ENCODE data around the gene UBE2Z. TPM values are rescaled to one million over a fixed set of nuclear protein-coding genes. Genes with fewer than 3 reads are reported as not detected.

The UBE2Z gene
- total and polyA plus RNA-seq, 2 of the 13 experiments (the other 11 are each of a cell fraction or from before 2014, with no cell fraction given): 63.2 to 122 TPM

- TF ChIP-seq DRAP1 (CRISPR knock-in tag; IDR thresholded peaks at IDR 0.05) (peak; percentile 81; the same call in 1 of the 2 replicates), ZNF616 (CRISPR knock-in tag; IDR thresholded peaks at IDR 0.05; ENCODE audit: low read depth) (peak; percentile 43; the same call in 1 of the 2 replicates), ZNF747 (CRISPR knock-in tag; IDR thresholded peaks at IDR 0.05; ENCODE audit: borderline replicate concordance) (no peak), PCBP1 (IDR thresholded peaks at IDR 0.05; ENCODE audit: borderline replicate concordance, low read depth, low read length) (no peak), KLF15 (CRISPR knock-in tag; IDR thresholded peaks at IDR 0.05; ENCODE audit: borderline replicate concordance) (no peak), ZNF510 (CRISPR knock-in tag; IDR thresholded peaks at IDR 0.05; ENCODE audit: low read depth) (no peak), SUZ12 (IDR thresholded peaks at IDR 0.05; ENCODE audit: low read depth, low read length) (no peak), RNF219 (CRISPR knock-in tag; IDR thresholded peaks at IDR 0.05) (no peak), CENPBD1 (CRISPR knock-in tag; IDR thresholded peaks at IDR 0.05; ENCODE audit: borderline replicate concordance, low read depth) (no peak), NCOA2 (CRISPR knock-in tag; IDR thresholded peaks at IDR 0.05) (peak; percentile 77), ZNF275 (CRISPR knock-in tag; IDR thresholded peaks at IDR 0.05; ENCODE audit: borderline replicate concordance) (no peak; the same call in 1 of the 2 replicates), RFX5 (IDR thresholded peaks at IDR 0.05; ENCODE audit: low read depth, low read length) (no peak), ZMAT5 (CRISPR knock-in tag; IDR thresholded peaks at IDR 0.05; ENCODE audit: borderline replicate concordance, low read depth) (no peak), ZNF574 (CRISPR knock-in tag; IDR thresholded peaks at IDR 0.05) (peak; percentile 72), ZNF503 (CRISPR knock-in tag; IDR thresholded peaks at IDR 0.05) (peak; percentile 83; the same call in 1 of the 2 replicates), NFYC (CRISPR knock-in tag; IDR thresholded peaks at IDR 0.05) (peak; percentile 37; the same call in 1 of the 2 replicates), JDP2 (CRISPR knock-in tag; IDR thresholded peaks at IDR 0.05; ENCODE audit: borderline replicate concordance) (no peak)
These were observed 62.9 kb downstream of the UBE2Z start (continued) for GRCh38 chr17:48970865-48971687.

Data from HepG2 (cell line).